HL-60/S4 (cell line): ENCODE data around the gene TPRX1.
"Not testable (repeated sequence)": the region's sequence is repeated elsewhere in the genome, so short reads cannot be mapped to it uniquely, and the experiment has no call there.

Experiments
- in situ Hi-C: fragments of 300-500 bp; cut with MboI; formaldehyde crosslinking; loops from 2 replicates; pipeline ENCODE4 v1.14.3; 2022; ENCODE audit warnings: low sequenced_read_pairs

Gene TPRX1

GRCh38 chr19:47804451-47804850 is at the start of gene TPRX1:
Gene TPRX1 (minus strand): TSS chr19:47804551. CDS start chr19:47804539, 12 bp downstream.
- in situ Hi-C loops: not testable (repeated sequence)

- in situ Hi-C loops: no loop called here
Measured at GRCh38 chr19:47853003-47853402, 48.7 kb upstream of the TPRX1 start.

GRCh38 chr19:47848823-47849473 is 44.6 kb upstream of the TPRX1 start:
- in situ Hi-C loops: no loop called here

- in situ Hi-C loops: no loop called here
Measured at GRCh38 chr19:47848425-47848822, 44.1 kb upstream of the TPRX1 start.

GRCh38 chr19:47842941-47843340 is 38.6 kb upstream of the TPRX1 start:
- in situ Hi-C loops: no loop called here

GRCh38 chr19:47839913-47840312 is 35.6 kb upstream of the TPRX1 start:
- in situ Hi-C loops: no loop called here

GRCh38 chr19:47839411-47839810 is 35.1 kb upstream of the TPRX1 start:
- in situ Hi-C loops: no loop called here

GRCh38 chr19:47836038-47836437 is 31.7 kb upstream of the TPRX1 start:
- in situ Hi-C loops: no loop called here

GRCh38 chr19:47832723-47833122 is 28.4 kb upstream of the TPRX1 start:
- in situ Hi-C loops: no loop called here

- in situ Hi-C loops: no loop called here
Measured at GRCh38 chr19:47826800-47827199, 22.4 kb upstream of the TPRX1 start.

- in situ Hi-C loops: no loop called here
Measured at GRCh38 chr19:47824396-47824795, 20.0 kb upstream of the TPRX1 start.

- in situ Hi-C loops: no loop called here
Measured at GRCh38 chr19:47821460-47822020, 17.2 kb upstream of the TPRX1 start, which contains the start of gene CRX. Gene CRX (plus strand): TSS chr19:47821937. CDS start chr19:47834444, 12,507 bp downstream.

GRCh38 chr19:47820410-47820809 is 16.1 kb upstream of the TPRX1 start:
- in situ Hi-C loops: no loop called here

GRCh38 chr19:47819858-47820257 is 15.5 kb upstream of the TPRX1 start:
- in situ Hi-C loops: no loop called here

- in situ Hi-C loops: not testable (repeated sequence)
Measured at GRCh38 chr19:47818221-47818620, 13.9 kb upstream of the TPRX1 start.

GRCh38 chr19:47816270-47816669 is 11.9 kb upstream of the TPRX1 start:
- in situ Hi-C loops: not testable (repeated sequence)

- in situ Hi-C loops: no loop called here
Measured at GRCh38 chr19:47813995-47814328, 9.6 kb upstream of the TPRX1 start.

GRCh38 chr19:47813304-47813994 is 9.1 kb upstream of the TPRX1 start:
- in situ Hi-C loops: no loop called here

GRCh38 chr19:47806435-47806834 is 2.1 kb upstream of the TPRX1 start:
- in situ Hi-C loops: no loop called here

GRCh38 chr19:47805313-47805712 is 962 bp upstream of the TPRX1 start:
- in situ Hi-C loops: no loop called here

- in situ Hi-C loops: not testable (repeated sequence)
Measured at GRCh38 chr19:47803671-47804070, 680 bp downstream of the TPRX1 start.

- in situ Hi-C loops: not testable (repeated sequence)
Measured at GRCh38 chr19:47803148-47803547, 1.2 kb downstream of the TPRX1 start.
